ENCODE results near the gene PCDHGA1. TPM values are rescaled to one million over a fixed set of nuclear protein-coding genes. Genes with fewer than 3 reads are reported as not detected.
"Not testable (repeated sequence)": the region's sequence is repeated elsewhere in the genome, so short reads cannot be mapped to it uniquely, and the experiment has no call there.

The PCDHGA1 gene
- 0.93 TPM for polyA plus RNA-seq (2013, experiment 1 of 4)
- 0.91 TPM for polyA plus RNA-seq (2013, experiment 2 of 4)
- 0.48 TPM for polyA plus RNA-seq (2013, experiment 3 of 4)
- polyA plus RNA-seq (2013, experiment 4 of 4): 0.61 TPM

DNA sequence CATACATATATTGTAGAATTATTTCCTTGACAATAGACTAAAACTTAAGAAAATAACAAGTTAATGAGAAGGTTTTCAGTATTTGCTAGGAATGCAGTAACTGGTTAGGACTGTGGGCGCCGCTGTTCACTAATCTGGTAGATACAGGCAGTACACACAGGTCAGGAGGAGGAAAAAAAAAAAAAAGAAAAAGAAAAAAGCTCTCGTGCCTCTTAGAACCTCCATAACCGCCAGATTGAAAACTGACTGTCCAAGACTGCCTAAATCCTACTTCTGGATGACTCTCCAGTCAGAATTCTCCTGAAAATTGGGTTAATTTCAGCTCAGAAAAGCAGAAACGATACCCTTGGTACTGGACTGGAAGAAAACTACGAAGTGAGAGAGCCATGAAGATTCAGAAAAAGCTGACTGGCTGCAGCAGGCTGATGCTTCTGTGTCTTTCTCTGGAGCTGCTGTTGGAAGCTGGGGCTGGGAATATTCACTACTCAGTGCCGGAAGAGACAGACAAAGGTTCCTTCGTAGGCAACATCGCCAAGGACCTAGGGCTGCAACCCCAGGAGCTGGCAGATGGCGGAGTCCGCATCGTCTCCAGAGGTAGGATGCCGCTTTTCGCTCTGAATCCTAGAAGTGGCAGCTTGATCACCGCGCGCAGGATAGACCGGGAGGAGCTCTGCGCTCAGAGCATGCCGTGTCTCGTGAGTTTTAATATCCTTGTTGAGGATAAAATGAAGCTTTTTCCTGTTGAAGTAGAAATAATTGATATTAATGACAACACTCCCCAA is at the start of gene PCDHGA1:
Gene PCDHGA1 (plus strand): TSS at position 216 of the 782 bp plus-strand sequence.
- Histone ChIP-seq H3K9me3 (ENCODE audit: control insufficient read depth, low read length) (no peaks in the 10 kb centered on the region), H3K4me3 (ENCODE audit: insufficient read depth, low read depth, low read length) (no peak within 1 kb of the TSS), H3K36me3 (ENCODE audit: control insufficient read depth, insufficient read depth, low read length) (no peaks in the 10 kb centered on the region), H3K27ac (ENCODE audit: insufficient read depth, low read depth, low read length, poor library complexity, severe bottlenecking) (no peak within 1 kb of the TSS), H3K4me1 (ENCODE audit: control insufficient read depth, insufficient read depth, low read length) (no peaks in the 10 kb centered on the region), H3K27me3 (ENCODE audit: control insufficient read depth, insufficient read depth, low read length, poor library complexity, severe bottlenecking) (no peaks in the 10 kb centered on the region)
- WGBS, 2 experiments: 88 to 89% methylated on average over 21 of the region's 21 CpGs

DNA sequence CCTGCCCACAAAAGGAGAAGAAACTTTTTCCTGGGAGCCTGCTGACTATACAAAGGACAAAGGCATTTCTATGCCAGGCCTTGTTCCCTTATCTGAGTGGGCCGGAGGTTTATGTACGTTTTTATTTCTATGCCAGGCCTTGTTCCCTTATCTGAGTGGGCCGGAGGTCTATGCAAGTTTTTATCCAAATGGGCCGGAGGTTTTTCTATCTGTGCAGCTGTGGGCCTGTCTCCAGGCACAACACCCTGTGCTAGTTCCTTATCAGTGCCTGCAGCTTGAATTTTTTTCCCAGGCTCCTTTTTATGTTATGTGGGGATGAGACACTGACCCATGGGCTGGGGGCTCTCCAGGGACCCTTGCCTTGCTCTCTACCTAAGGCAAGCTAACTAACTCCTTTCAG is 31.9 kb upstream of the PCDHGA1 start:
- H3K27me3 ChIP-seq (ENCODE audit: control insufficient read depth, insufficient read depth, low read length, poor library complexity, severe bottlenecking): no peaks in the 10 kb centered on the region
- no peak overlapping the region for H3K27ac ChIP-seq (ENCODE audit: insufficient read depth, low read depth, low read length, poor library complexity, severe bottlenecking)
- H3K4me1 ChIP-seq (ENCODE audit: control insufficient read depth, insufficient read depth, low read length): no peaks in the 10 kb centered on the region
- H3K36me3 ChIP-seq (ENCODE audit: control insufficient read depth, insufficient read depth, low read length): no peaks in the 10 kb centered on the region
- peaks cover 4% of the 10 kb centered on the region for H3K9me3 ChIP-seq (ENCODE audit: control insufficient read depth, low read length)
- no peak overlapping the region for H3K4me3 ChIP-seq (ENCODE audit: insufficient read depth, low read depth, low read length)
- WGBS, 2 experiments: 93 to 96% methylated on average over 4 of the region's 4 CpGs

DNA sequence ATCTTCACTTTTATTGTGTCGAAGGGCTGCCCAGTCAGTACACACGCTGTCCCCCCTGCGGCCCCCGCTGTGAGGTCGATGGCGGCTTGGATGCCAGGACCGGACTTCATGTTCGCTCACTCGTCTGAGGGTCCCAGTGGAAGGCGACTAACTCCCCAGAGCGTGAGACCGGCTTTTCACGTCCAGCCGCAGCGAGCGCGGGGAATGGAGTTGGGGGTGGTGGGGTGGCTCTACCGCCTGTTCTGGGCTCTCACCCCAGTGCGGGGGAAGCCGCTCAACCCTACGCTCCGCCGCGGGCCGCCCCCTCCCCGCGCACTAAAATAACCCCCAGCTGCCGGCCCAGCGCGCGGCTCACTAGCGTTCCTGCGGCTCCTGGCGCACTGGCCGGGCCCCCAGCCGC is 26.6 kb upstream of the PCDHGA1 start, which contains the start of gene SLC25A2:
Gene SLC25A2 (minus strand): TSS at position 294 of the 400 bp plus-strand sequence. CDS start 184 bp downstream, at position 110.
- Histone ChIP-seq H3K4me3 (ENCODE audit: insufficient read depth, low read depth, low read length) (no peak within 1 kb of the TSS), H3K36me3 (ENCODE audit: control insufficient read depth, insufficient read depth, low read length) (no peaks in the 10 kb centered on the region), H3K4me1 (ENCODE audit: control insufficient read depth, insufficient read depth, low read length) (no peaks in the 10 kb centered on the region), H3K9me3 (ENCODE audit: control insufficient read depth, low read length) (peaks cover 7% of the 10 kb centered on the region), H3K27ac (ENCODE audit: insufficient read depth, low read depth, low read length, poor library complexity, severe bottlenecking) (no peak within 1 kb of the TSS), H3K27me3 (ENCODE audit: control insufficient read depth, insufficient read depth, low read length, poor library complexity, severe bottlenecking) (no peaks in the 10 kb centered on the region)
- 95 to 97% methylated on average over 36 of the region's 36 CpGs for WGBS, 2 experiments

DNA sequence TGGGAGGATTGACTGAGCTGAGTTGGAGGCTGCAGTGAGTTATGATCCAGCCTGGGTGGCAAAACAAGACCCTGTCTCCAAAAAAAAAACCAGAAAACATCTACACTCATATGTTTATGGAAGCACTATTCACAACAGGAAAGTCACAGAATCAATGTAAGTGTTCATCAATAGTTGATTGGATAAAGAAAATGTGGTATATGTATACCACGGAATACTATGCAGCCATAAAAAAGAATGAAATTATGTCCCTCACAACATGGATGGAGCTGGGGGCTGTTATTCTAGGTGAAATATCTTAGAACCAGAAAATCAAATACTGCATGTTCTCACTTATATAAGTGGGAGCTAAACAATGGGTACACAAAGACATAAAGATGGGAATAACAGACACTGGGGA is 23.7 kb upstream of the PCDHGA1 start:
- H3K4me3 ChIP-seq (ENCODE audit: insufficient read depth, low read depth, low read length): no peak overlapping the region
- peaks cover 3% of the 10 kb centered on the region for H3K9me3 ChIP-seq (ENCODE audit: control insufficient read depth, low read length)
- 92% methylated on average over 1 of the region's 1 CpG; no CpG with 5 or more reads in 1 of the 2 experiments for WGBS, 2 experiments
- H3K4me1 ChIP-seq (ENCODE audit: control insufficient read depth, insufficient read depth, low read length): no peaks in the 10 kb centered on the region
- no peak overlapping the region for H3K27ac ChIP-seq (ENCODE audit: insufficient read depth, low read depth, low read length, poor library complexity, severe bottlenecking)
- H3K36me3 ChIP-seq (ENCODE audit: control insufficient read depth, insufficient read depth, low read length): no peaks in the 10 kb centered on the region
- no peaks in the 10 kb centered on the region for H3K27me3 ChIP-seq (ENCODE audit: control insufficient read depth, insufficient read depth, low read length, poor library complexity, severe bottlenecking)

DNA sequence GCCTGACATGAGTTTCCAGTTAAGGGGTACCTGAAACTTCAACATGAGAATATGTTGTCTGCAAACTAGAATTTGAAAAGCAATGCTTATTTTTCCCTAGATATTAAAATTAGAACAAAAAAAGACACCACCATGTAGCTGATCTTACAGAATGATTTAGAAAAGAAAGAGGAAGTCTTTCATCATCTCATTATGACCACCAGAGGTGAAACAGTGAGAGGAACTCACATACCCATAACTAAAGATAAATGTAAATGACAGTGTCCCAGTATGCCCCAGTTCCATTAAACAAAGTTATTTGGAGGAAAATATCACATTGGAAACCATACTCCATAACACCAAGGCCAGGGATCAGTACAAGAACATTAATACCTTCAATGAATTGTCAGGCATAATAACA is 16.6 kb upstream of the PCDHGA1 start:
- Histone ChIP-seq H3K4me1 (ENCODE audit: control insufficient read depth, insufficient read depth, low read length) (no peaks in the 10 kb centered on the region), H3K9me3 (ENCODE audit: control insufficient read depth, low read length) (peaks cover 10% of the 10 kb centered on the region), H3K36me3 (ENCODE audit: control insufficient read depth, insufficient read depth, low read length) (peaks cover 18% of the 10 kb centered on the region), H3K4me3 (ENCODE audit: insufficient read depth, low read depth, low read length) (no peak overlapping the region), H3K27ac (ENCODE audit: insufficient read depth, low read depth, low read length, poor library complexity, severe bottlenecking) (no peak overlapping the region), H3K27me3 (ENCODE audit: control insufficient read depth, insufficient read depth, low read length, poor library complexity, severe bottlenecking) (no peaks in the 10 kb centered on the region)

DNA sequence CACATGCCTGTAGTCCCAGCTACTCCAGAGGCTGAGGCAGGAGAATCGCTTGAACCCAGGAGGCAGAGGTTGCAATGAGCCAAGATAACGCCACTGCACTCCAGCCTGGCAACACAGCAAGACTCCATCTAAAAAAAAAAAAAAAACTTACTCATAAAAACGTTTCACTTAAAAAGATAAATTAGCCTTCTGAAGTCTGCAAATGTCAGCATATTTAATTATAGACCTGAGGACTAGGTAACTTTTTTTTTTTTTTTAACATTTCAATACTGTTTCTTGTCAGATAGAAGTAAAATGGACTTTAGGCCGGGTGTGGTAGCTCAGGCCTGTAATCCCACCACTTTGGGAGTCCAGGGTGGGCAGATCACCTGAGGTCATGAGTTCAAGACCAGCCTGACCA is 13.4 kb upstream of the PCDHGA1 start:
- WGBS, 2 experiments: 89 to 100% methylated on average over 3 of the region's 4 CpGs
- not testable (repeated sequence) for H3K27me3 ChIP-seq (ENCODE audit: control insufficient read depth, insufficient read depth, low read length, poor library complexity, severe bottlenecking); H3K4me3 ChIP-seq (ENCODE audit: insufficient read depth, low read depth, low read length); H3K27ac ChIP-seq (ENCODE audit: insufficient read depth, low read depth, low read length, poor library complexity, severe bottlenecking); H3K4me1 ChIP-seq (ENCODE audit: control insufficient read depth, insufficient read depth, low read length)
- H3K9me3 ChIP-seq (ENCODE audit: control insufficient read depth, low read length): peaks cover 22% of the 10 kb centered on the region
- peaks cover 29% of the 10 kb centered on the region for H3K36me3 ChIP-seq (ENCODE audit: control insufficient read depth, insufficient read depth, low read length)

DNA sequence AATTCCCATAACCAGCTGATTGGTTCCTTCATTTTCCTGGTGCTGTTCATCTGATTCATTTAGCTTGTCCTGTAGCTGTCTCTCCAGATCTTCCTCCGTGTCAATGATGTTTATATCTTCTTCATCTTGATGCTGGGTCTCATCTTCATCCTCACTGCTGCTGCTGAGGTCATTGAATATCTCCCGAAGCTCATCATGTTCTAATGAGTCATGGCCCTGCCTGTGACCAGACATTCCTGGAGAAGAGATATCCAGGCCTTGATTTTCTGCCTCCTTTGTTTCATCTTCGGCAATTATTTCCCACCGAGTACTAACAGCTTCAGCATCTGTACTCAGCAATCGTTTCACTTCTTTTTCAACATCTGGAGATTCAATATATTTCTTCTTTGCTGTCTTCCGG is 11.1 kb upstream of the PCDHGA1 start:
- H3K27ac ChIP-seq (ENCODE audit: insufficient read depth, low read depth, low read length, poor library complexity, severe bottlenecking): no peak overlapping the region

DNA sequence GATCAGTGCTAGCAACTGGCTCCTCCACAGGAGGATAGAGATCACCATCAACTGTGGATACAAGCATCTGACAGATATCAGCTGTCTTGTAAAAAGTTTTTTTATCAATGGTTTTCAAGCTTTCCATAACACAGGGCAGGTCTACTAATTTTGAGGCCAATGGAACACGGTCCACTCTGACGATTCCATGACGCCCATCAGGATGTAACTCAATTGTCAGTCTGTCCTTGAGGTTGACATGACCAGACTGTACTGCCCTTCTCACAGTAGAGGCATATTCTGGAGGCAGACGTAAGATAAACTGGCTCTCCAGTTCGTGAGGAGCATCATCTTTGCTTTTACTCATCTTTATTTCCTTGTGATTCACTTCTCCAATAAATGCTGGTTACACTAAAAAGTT is 10.6 kb upstream of the PCDHGA1 start:
- peaks cover 29% of the 10 kb centered on the region for H3K36me3 ChIP-seq (ENCODE audit: control insufficient read depth, insufficient read depth, low read length)
- peak overlapping the region; percentile 96 for H3K4me3 ChIP-seq (ENCODE audit: insufficient read depth, low read depth, low read length)
- H3K27ac ChIP-seq (ENCODE audit: insufficient read depth, low read depth, low read length, poor library complexity, severe bottlenecking): no peak overlapping the region
- no peaks in the 10 kb centered on the region for H3K27me3 ChIP-seq (ENCODE audit: control insufficient read depth, insufficient read depth, low read length, poor library complexity, severe bottlenecking)
- WGBS, 2 experiments: 80% methylated on average over 5 of the region's 5 CpGs
- peaks cover 24% of the 10 kb centered on the region for H3K9me3 ChIP-seq (ENCODE audit: control insufficient read depth, low read length)
- no peaks in the 10 kb centered on the region for H3K4me1 ChIP-seq (ENCODE audit: control insufficient read depth, insufficient read depth, low read length)

More for the DNA sequence above, 11.1 kb upstream of the PCDHGA1 start:
- Histone ChIP-seq H3K4me1 (ENCODE audit: control insufficient read depth, insufficient read depth, low read length) (no peaks in the 10 kb centered on the region), H3K4me3 (ENCODE audit: insufficient read depth, low read depth, low read length) (peak overlapping the region; percentile 96), H3K27me3 (ENCODE audit: control insufficient read depth, insufficient read depth, low read length, poor library complexity, severe bottlenecking) (no peaks in the 10 kb centered on the region), H3K9me3 (ENCODE audit: control insufficient read depth, low read length) (peaks cover 24% of the 10 kb centered on the region), H3K36me3 (ENCODE audit: control insufficient read depth, insufficient read depth, low read length) (peaks cover 29% of the 10 kb centered on the region)
- 95% methylated on average over 6 of the region's 6 CpGs for WGBS, 2 experiments

DNA sequence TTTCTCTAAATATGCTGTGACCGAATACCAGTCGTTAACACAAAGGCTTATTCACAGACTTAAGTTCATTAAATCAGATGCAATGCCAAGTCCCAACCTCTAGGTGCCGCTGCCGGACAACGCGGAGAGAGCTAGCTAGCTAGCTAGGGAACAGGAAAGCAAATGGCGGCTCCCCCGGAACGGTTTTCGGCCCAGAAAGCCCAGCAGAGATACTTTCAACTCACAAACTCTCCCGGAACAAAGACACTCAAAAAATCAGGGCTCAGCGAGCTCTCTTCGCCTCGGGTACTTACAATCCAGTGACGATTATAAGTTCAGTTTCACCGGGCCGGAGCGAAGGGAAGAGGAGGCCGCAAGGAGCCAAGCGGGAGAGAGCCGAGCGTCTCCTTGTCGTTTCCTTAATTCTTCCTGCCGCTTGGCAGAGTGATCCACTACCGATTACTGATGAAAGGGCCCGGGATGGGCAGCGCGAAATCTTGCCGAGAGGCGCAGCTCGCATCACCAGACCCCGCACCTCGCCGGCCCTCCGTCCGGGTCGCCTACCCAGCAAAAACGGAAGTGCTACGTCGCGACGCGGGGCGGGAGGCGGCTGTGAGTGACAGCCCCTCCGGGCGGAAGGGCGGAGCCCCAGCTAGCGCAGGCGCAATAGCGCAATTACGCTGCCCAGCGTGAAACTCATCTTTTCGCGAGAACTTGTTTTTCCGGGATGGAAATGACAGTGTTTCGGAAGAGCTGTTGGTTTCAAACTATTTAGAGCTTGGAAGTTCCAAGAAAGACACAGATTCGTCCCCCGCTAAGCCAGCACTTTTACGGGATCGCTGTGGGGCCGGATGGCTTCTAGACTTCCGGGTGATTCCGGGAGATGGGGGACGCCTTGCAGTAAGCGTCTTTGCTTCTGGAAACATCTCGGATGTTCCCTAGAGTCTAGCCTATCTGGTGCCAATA is 9.8 kb upstream of the PCDHGA1 start, which contains the start of gene TAF7:
Gene TAF7 (minus strand): TSS at position 560 of the 945 bp plus-strand sequence. CDS start 740 bp downstream, outside the sequence.
- no peaks in the 10 kb centered on the region for H3K4me1 ChIP-seq (ENCODE audit: control insufficient read depth, insufficient read depth, low read length)
- H3K27ac ChIP-seq (ENCODE audit: insufficient read depth, low read depth, low read length, poor library complexity, severe bottlenecking): peak within 1 kb of the TSS; percentile 98
- peak within 1 kb of the TSS; percentile 96 for H3K4me3 ChIP-seq (ENCODE audit: insufficient read depth, low read depth, low read length)
- WGBS, 2 experiments: 3 to 4% methylated on average over 67 of the region's 67 CpGs
- no peaks in the 10 kb centered on the region for H3K27me3 ChIP-seq (ENCODE audit: control insufficient read depth, insufficient read depth, low read length, poor library complexity, severe bottlenecking)
- H3K36me3 ChIP-seq (ENCODE audit: control insufficient read depth, insufficient read depth, low read length): peaks cover 29% of the 10 kb centered on the region
- H3K9me3 ChIP-seq (ENCODE audit: control insufficient read depth, low read length): peaks cover 24% of the 10 kb centered on the region

DNA sequence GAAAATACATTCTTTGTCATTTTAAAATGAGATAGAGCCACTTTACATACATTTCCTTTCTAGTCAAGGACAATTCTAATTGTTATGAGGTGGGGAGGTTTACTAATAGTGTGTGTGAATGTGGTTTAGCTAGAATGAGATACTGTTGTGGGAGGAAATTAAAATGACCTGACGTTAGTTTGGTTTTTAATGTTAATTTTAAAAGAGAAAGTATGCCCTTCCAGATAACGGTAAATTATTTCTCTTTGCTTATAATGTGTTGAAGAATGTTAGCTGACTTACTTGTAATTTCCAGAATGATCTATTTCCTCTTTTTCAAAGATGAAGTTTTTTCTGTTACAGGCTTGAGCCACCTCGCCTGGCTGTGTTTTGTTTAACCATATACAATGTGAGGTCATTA is 8.1 kb upstream of the PCDHGA1 start:
- Histone ChIP-seq H3K4me3 (ENCODE audit: insufficient read depth, low read depth, low read length) (no peak overlapping the region), H3K9me3 (ENCODE audit: control insufficient read depth, low read length) (peaks cover 24% of the 10 kb centered on the region), H3K27me3 (ENCODE audit: control insufficient read depth, insufficient read depth, low read length, poor library complexity, severe bottlenecking) (no peaks in the 10 kb centered on the region), H3K36me3 (ENCODE audit: control insufficient read depth, insufficient read depth, low read length) (peaks cover 24% of the 10 kb centered on the region), H3K4me1 (ENCODE audit: control insufficient read depth, insufficient read depth, low read length) (no peaks in the 10 kb centered on the region), H3K27ac (ENCODE audit: insufficient read depth, low read depth, low read length, poor library complexity, severe bottlenecking) (no peak overlapping the region)
- WGBS, 2 experiments: 93 to 98% methylated on average over 2 to 3 of the region's 3 CpGs

Measured in ectodermal cell (in vitro differentiated cells).